A673 (cell line): ENCODE results near the gene SH3GL3.
A peak's percentile ranks its signal among the peaks of the same experiment; 100 is the strongest.

ENCODE experiments used
- CTCF ChIP-seq: fragments of 300-800, 200-600 bp; sonication (generic); conservative IDR thresholded peaks from 2 replicates; pipeline ENCODE4 v1.5.1; 2017; ENCODE audit warnings: low read depth, mild to moderate bottlenecking, antibody characterized with exemption, low read length, moderate library complexity, mixed read lengths
- EZH2 ChIP-seq: fragments of 200-600 bp; sonication (generic); IDR thresholded peaks from 2 replicates; pipeline ENCODE4 v1.6.1; 2017; ENCODE audit warnings: borderline replicate concordance, low read depth, mild to moderate bottlenecking, mixed read lengths, antibody characterized with exemption, low read length; ENCODE audit not compliant: poor library complexity, severe bottlenecking

- TF ChIP-seq CTCF (peak; percentile 75), EZH2 (no peak)
Observed at GRCh38 chr15:83565553-83566159, 118.5 kb downstream of the SH3GL3 start.
